Gastrocnemius medialis (tissue), 4 donors: ENCODE data around the gene PLA2G5. TPM values are rescaled to one million over a fixed set of nuclear protein-coding genes. Genes with fewer than 3 reads are reported as not detected.

Source experiments
- ATAC-seq, 2 donors: fragments of 150-250 bp; one replicate each; pipeline ENCODE4 v1.9.1; 2016
- DNase-seq, 2 donors: peaks; one replicate each; pipeline ENCODE4 v3.0.0-alpha.2; 2019
- H3K27ac ChIP-seq, 4 donors: fragments of 200-600 bp; sonication (generic); 1 replicate in 1 of 4; 2 replicates in 3 of 4; pipeline ENCODE4 v1.5.1; 2016 to 2018; ENCODE audit warnings: mild to moderate bottlenecking in 2 of 4, moderate library complexity in 1 of 4
- H3K27me3 ChIP-seq, 3 donors: fragments of 200-600 bp; sonication (generic) in 2 of 3; 1 replicate in 1 of 3; 2 replicates in 2 of 3; pipeline versions ENCODE4 v1.5.1 to v1.6.0; 2016 to 2019; ENCODE audit warnings: mild to moderate bottlenecking in 1 of 3, moderate library complexity in 1 of 3
- H3K36me3 ChIP-seq, 2 donors: fragments of 200-600 bp; sonication (generic) in 1 of 2; one replicate each; pipeline ENCODE4 v1.5.1; 2017 to 2018
- H3K4me1 ChIP-seq, 2 donors: fragments of 200-600 bp; sonication (generic) in 1 of 2; one replicate each; pipeline ENCODE4 v1.5.1; 2016 to 2017; ENCODE audit warnings: mild to moderate bottlenecking in 2 of 2
- H3K4me3 ChIP-seq, 4 donors: fragments of 200-600 bp; sonication (generic) in 3 of 4; 1 replicate in 1 of 4; 2 replicates in 3 of 4; pipeline ENCODE4 v1.5.1; 2016 to 2019; ENCODE audit warnings: mild to moderate bottlenecking in 2 of 4
- H3K9me3 ChIP-seq, 3 donors: fragments of 200-600 bp; sonication (generic) in 2 of 3; 1 replicate in 1 of 3; 2 replicates in 2 of 3; pipeline ENCODE4 v1.5.1; 2016 to 2019
- POLR2A ChIP-seq, 2 donors: fragments of 450-650 bp; IDR thresholded peaks; one replicate each; pipeline ENCODE4 v1.6.1; 2017; ENCODE audit warnings: antibody characterized with exemption in 2 of 2, mild to moderate bottlenecking in 2 of 2, moderate library complexity in 2 of 2
- in situ Hi-C, 4 donors: fragments of 200-750 bp; cut with MboI; loops; one replicate each; pipeline versions ENCODE4 v1.15.0 to v1.8.0; 2017; ENCODE audit warnings: low sequenced_read_pairs in 4 of 4
- intact Hi-C: fragments of 100-400 bp; cut with DNase I; formaldehyde crosslinking; loops from one replicate; pipeline ENCODE4 v1.15.1; 2023; ENCODE audit warnings: low total_unique reads
- total RNA-seq, 4 donors: library from RNA; depleted of rRNA; stranded (reverse); fragments of >200 nt; gene quantifications; one replicate each; pipeline versions ENCODE4 v1.1.0 to v1.2.3, GENCODE V29; 2016
- TF ChIP-seq, protein P1 (sequence below), 5 experiments: fragments of 450-650 bp in 3 of 5; fragments of 200-600 bp in 2 of 5; sonication (generic) in 2 of 5; IDR thresholded peaks in 4 of 5; conservative IDR thresholded peaks in 1 of 5; 1 replicate in 4 of 5; 2 replicates in 1 of 5; pipeline ENCODE4 v1.5.1; 2016 to 2019; ENCODE audit warnings: antibody characterized with exemption in 5 of 5, mild to moderate bottlenecking in 3 of 5, moderate library complexity in 3 of 5

The PLA2G5 gene
- total RNA-seq, 4 donors from 2014 or later: not detected

GRCh38 chr1:20134995-20135394, 65.0 kb downstream of the PLA2G5 start:
- intact Hi-C loops (no loop called here), in situ Hi-C loops (no loop called here)
- H3K9me3 ChIP-seq: no peaks in the 10 kb centered on the region
- no peaks in the 10 kb centered on the region for H3K27me3 ChIP-seq
- no peaks in the 10 kb centered on the region for H3K4me1 ChIP-seq
- no peak overlapping the region for H3K4me3 ChIP-seq
- no peak for ATAC-seq
- H3K27ac ChIP-seq: no peak overlapping the region
- TF ChIP-seq, protein P1, sequence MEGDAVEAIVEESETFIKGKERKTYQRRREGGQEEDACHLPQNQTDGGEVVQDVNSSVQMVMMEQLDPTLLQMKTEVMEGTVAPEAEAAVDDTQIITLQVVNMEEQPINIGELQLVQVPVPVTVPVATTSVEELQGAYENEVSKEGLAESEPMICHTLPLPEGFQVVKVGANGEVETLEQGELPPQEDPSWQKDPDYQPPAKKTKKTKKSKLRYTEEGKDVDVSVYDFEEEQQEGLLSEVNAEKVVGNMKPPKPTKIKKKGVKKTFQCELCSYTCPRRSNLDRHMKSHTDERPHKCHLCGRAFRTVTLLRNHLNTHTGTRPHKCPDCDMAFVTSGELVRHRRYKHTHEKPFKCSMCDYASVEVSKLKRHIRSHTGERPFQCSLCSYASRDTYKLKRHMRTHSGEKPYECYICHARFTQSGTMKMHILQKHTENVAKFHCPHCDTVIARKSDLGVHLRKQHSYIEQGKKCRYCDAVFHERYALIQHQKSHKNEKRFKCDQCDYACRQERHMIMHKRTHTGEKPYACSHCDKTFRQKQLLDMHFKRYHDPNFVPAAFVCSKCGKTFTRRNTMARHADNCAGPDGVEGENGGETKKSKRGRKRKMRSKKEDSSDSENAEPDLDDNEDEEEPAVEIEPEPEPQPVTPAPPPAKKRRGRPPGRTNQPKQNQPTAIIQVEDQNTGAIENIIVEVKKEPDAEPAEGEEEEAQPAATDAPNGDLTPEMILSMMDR (IDR thresholded peaks at IDR 0.05 in 4 of 5, conservative IDR thresholded peaks at IDR 0.05 in 1 of 5): no peak
- DNase-seq: no peak
- H3K36me3 ChIP-seq: no peaks in the 10 kb centered on the region

DNA sequence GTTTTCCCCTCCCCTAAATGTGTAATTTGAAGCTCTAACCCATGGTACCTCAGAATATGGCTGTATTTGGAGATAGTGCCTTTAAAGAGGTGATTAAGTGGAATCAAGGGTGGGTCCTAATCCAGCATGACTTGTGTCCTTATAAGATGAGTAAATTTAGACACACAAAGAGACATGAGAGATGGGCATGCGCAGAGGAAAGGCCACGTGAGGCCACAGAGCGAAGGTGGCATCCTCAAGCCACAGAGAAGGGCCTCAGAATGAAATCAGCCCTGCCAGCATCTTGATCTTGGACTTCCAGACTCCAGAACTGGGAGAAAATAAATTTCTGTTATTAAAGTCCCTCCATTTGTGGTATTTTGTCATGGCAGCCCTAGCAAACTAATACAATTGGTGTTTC, 66.3 kb downstream of the PLA2G5 start:
- intact Hi-C loops (no loop called here), in situ Hi-C loops (no loop called here)
- no peaks in the 10 kb centered on the region for H3K9me3 ChIP-seq
- H3K36me3 ChIP-seq: no peaks in the 10 kb centered on the region
- H3K4me1 ChIP-seq: no peaks in the 10 kb centered on the region
- H3K27me3 ChIP-seq: no peaks in the 10 kb centered on the region
- no peak overlapping the region for H3K4me3 ChIP-seq
- TF ChIP-seq, protein P1 (IDR thresholded peaks at IDR 0.05 in 4 of 5, conservative IDR thresholded peaks at IDR 0.05 in 1 of 5): no peak
- TF ChIP-seq POLR2A (IDR thresholded peaks at IDR 0.05): no peak
- no peak overlapping the region for H3K27ac ChIP-seq
- no peak for ATAC-seq
- DNase-seq: no peak

DNA sequence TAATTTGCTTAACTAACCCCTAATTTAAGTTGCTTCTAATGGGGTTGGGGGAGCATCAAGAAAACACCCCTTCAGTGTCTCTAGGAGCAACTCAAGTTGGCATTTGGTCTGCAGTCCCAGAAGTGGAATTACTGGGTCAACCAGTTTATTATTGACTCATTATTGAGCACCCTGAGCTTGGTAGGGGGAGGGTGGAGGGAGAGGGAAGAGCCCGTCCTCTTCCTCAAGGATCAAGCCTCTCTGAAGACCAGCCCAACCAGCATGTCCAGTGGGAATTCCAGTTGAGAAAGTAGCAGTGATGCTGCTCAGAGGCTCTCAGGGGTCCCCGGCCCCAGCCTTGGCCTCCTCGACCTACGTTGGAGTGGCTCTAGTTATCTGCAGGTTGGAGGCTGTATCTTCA, 67.1 kb downstream of the PLA2G5 start:
- H3K27ac ChIP-seq: no peak overlapping the region
- in situ Hi-C loops (no loop called here), intact Hi-C loops (no loop called here)
- no peak overlapping the region for H3K4me3 ChIP-seq
- DNase-seq: no peak
- no peak for TF ChIP-seq POLR2A (IDR thresholded peaks at IDR 0.05)
- TF ChIP-seq, protein P1 (IDR thresholded peaks at IDR 0.05 in 4 of 5, conservative IDR thresholded peaks at IDR 0.05 in 1 of 5): no peak
- no peaks in the 10 kb centered on the region for H3K9me3 ChIP-seq
- no peak for ATAC-seq
- H3K27me3 ChIP-seq: no peaks in the 10 kb centered on the region
- no peaks in the 10 kb centered on the region for H3K36me3 ChIP-seq
- H3K4me1 ChIP-seq: no peaks in the 10 kb centered on the region

DNA sequence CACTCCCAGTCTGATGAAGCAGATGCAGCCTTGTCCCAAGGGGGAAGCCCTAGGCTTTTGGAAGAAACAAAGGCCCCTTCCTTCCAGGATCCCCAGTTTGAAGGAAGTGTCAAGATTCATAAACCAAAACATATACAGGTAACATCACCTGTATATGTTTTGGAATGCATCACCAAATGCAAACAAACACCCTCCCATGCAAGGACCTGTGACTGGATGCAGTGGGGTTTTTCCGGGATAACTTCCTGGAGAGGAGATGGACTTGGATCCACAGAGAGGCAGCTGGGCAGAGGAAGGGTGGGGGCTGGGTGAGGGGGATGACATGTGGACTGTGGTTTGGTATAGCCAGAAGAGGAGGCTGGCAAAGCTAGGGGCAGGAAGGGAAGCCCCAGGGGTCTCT, 67.6 kb downstream of the PLA2G5 start:
- no peak for TF ChIP-seq POLR2A (IDR thresholded peaks at IDR 0.05)
- TF ChIP-seq, protein P1 (IDR thresholded peaks at IDR 0.05 in 4 of 5, conservative IDR thresholded peaks at IDR 0.05 in 1 of 5): no peak
- intact Hi-C loops (no loop called here), in situ Hi-C loops (no loop called here)
- Histone ChIP-seq H3K27me3 (no peaks in the 10 kb centered on the region), H3K27ac (no peak overlapping the region), H3K4me3 (no peak overlapping the region), H3K9me3 (no peaks in the 10 kb centered on the region), H3K4me1 (no peaks in the 10 kb centered on the region), H3K36me3 (no peaks in the 10 kb centered on the region)
- ATAC-seq (no peak), DNase-seq (no peak)

GRCh38 chr1:20138346-20138745, 68.4 kb downstream of the PLA2G5 start:
- H3K36me3 ChIP-seq: no peaks in the 10 kb centered on the region
- no peaks in the 10 kb centered on the region for H3K4me1 ChIP-seq
- H3K27ac ChIP-seq: no peak overlapping the region
- no peaks in the 10 kb centered on the region for H3K27me3 ChIP-seq
- in situ Hi-C loops (no loop called here), intact Hi-C loops (no loop called here)
- ATAC-seq: no peak
- no peaks in the 10 kb centered on the region for H3K9me3 ChIP-seq
- H3K4me3 ChIP-seq: no peak overlapping the region
- no peak for DNase-seq
- no peak for TF ChIP-seq POLR2A (IDR thresholded peaks at IDR 0.05)
- TF ChIP-seq, protein P1 (IDR thresholded peaks at IDR 0.05 in 4 of 5, conservative IDR thresholded peaks at IDR 0.05 in 1 of 5): no peak
